HG03060 (cell line): ENCODE measurements around the gene KRT7.
"Not testable (repeated sequence)": the region's sequence is repeated elsewhere in the genome, so short reads cannot be mapped to it uniquely, and the experiment has no call there.

Source experiments
- ATAC-seq: cut with Tn5 transposase; IDR thresholded peaks from one replicate; pipeline ENCODE4 v1.9.1; 2021; ENCODE audit warnings: low read depth, moderate number of reproducible peaks; ENCODE audit not compliant: unreplicated experiment

The KRT7 gene

GRCh38 chr12:52228366-52228765, 4.7 kb upstream of the KRT7 start:
- ATAC-seq = no peak

DNA sequence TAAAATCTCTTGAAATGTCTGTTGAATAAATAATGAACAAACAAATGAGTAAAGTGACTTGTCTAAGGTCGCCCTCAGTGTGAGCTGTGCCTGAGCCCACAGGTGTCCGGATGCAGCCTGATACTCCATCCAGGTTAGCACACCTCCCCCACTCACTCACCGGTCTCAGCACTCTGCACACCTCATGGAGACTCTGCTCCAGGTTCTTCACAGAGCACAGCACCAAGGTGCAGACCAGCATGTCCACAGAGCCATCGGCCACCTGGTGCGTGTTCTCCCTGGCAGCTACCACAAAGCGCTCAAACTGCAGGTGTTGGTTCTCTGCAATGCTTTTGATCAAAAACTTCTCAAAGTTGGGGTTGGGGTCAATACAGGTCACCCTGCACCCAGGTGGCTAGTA, 4.1 kb upstream of the KRT7 start:
- no peak for ATAC-seq

GRCh38 chr12:52229836-52230343, 3.2 kb upstream of the KRT7 start:
- ATAC-seq = no peak

DNA sequence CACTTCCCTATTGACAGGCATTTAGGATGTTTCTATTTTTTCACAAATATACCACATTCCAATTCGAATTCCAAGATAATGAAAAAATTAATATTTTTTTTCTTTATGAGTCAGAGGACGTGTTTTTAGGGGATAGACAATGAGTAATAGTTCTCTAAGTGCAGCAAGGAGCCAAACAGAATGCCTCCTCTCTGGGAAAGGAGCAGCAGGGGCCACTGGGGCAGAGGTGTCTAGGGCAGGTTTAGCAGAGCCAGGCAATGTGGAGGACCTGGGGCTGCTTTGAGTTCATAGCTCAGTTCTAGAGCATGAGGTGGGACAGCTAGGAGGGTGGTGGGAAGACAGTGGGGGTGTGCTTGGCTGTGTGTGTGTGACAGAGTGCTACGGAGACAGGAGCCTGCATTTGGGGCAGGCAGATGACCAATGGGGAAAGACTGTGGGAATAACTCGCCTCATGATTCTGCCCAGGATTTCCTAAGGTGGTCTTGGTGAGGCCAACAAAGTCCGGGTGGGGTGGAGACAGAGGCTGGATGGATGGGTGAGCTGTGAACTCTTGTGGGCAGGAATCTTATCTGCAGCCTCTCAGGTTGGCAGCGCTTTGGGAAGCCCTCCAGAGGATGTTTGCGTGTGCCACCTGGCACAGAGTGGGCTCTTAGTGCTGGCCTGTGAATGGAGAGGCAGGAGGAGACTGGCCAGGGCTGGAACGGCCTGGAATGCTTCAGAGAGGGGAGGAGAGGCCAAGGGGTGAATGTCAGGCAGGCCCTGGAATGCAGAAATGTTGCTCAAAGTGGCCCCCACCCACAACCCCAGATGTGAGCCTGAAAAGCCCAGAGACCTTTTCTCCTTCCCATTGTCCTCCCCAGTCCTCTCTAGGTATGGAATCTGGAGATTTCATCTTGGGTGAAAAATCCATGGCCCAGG, 2.4 kb upstream of the KRT7 start:
- ATAC-seq = no peak

GRCh38 chr12:52231305-52232202, 1.5 kb upstream of the KRT7 start:
- no peak for ATAC-seq

GRCh38 chr12:52232203-52232673, 805 bp upstream of the KRT7 start:
- ATAC-seq = no peak

- ATAC-seq = no peak
Measured at GRCh38 chr12:52233462-52234207, 592 bp downstream of the KRT7 start.

DNA sequence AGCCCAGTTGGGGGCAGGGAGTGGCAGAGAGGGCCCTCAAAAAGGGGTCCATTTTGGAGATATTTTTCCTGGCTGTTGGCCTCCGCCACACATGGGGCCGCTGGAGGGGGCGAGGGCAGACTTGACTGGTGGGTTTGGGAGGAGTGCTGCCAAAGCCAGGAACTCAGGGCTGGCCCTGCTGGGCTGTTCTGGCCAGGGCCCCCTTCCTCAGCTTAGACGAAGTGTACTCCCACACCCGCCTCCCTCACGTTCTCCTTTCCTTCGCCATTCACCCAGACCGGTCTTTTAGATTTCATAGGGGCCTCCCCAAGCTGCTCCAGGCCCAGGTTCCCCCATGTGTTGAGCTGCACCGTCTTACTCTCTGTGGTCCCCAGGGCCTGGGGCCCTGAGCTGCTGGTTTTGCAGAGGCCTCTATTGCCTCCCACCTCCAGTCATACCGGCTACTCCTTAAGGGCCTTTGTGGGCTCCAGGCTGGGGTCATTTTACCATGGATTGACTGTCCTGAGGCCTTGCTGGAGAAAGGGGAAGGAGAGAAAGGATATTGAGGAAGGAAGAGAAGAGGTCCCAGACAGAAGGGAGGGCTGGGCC, 1.3 kb downstream of the KRT7 start:
- ATAC-seq = no peak

DNA sequence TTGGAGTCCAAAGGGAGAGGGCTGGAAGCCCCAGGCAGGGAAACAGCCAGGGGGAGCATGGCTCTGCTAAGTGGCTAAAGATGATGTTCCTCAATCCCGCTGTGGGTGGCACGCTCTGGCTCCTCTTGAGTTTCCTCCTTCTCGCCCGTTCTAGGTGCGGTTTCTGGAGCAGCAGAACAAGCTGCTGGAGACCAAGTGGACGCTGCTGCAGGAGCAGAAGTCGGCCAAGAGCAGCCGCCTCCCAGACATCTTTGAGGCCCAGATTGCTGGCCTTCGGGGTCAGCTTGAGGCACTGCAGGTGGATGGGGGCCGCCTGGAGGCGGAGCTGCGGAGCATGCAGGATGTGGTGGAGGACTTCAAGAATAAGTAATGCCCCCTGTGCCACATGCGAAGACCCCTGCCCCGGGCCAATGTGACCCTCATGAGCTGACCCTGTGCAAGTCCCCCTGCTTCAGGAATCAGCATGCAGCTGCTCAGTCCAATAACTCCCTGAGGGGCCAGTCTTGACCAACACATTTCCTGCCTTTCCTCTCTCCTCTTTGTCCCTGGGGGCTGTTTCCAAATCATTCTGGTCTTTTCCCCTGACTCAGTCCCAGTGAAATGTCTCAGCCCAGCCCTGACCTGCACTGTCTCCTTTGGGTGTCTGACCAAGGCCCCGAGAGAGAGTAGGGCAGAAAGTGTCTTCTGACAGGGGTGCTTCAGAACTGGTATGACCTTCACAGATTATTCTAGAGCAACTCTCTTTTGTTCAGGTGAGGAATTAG, 2.1 kb downstream of the KRT7 start:
- no peak for ATAC-seq

GRCh38 chr12:52235822-52236361, 2.8 kb downstream of the KRT7 start:
- no peak for ATAC-seq

DNA sequence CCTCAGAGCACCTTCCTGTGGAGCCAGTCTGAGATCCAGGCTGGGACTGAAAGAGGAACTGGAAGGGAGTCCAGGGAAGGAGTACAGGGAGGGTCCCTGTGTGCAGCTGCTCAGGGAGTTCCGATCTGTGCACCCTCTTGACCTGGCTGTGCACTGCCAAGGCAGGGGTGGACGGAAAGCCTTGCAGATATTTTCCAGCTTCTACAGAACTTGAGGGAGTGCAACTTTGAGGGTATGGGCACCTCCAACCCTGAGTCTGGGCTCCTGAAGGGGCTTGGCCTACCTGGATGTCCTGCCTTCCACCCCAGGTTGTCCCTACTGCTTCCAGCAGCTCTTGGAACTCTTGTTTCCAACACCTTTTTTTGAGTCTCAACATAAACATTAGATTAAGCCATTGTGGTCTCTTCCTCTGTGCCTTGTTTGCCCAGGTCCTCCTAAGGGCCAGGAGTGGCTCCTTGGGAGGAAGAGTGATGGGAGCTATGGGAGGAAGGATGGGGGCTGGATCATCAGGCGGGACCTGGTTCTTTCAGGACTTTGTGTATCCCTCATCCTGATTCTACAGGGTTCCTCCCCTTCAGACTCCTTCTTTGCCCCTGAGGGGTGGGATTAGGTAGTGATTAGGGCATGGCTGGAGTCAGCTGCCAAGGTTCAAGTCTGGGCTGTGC, 3.5 kb downstream of the KRT7 start:
- ATAC-seq = no peak

- ATAC-seq = no peak
Measured at GRCh38 chr12:52238207-52238840, 5.3 kb downstream of the KRT7 start.

DNA sequence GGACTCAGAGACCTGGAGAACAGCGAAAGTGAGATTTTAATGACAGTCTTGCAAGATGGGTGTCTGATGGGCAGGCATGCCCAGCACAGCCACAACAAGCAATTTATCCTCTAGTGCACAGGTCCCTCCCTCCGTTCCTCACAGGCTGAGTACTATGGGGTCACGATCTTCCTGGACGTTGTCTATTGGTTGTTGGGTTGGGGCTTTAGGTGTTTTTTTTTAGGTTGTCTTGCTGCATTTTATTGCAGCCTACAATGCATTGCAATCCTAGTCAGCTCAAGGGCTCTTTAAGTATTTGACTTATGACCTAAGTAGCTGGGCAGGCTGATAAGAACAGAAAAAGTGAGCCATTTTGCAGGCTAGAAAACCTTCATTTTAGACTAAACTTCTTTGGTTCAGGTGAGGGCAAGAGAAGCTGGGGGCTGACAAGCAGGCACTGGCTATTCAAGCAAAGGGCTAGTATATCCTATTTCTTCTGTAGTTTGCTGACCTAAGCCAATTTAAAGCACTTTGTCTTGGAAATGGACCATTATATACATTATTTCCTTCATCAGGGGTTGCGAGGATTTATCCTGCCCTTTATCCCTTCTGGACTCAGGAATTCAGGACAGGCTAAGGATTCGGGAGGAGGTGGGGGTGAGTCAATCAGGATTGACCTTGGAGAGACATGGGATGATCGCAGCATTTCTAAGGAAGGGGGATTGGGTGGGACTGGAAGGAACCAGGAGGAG, 6.0 kb downstream of the KRT7 start:
- no peak for ATAC-seq

GRCh38 chr12:52239767-52240166, 6.7 kb downstream of the KRT7 start:
- ATAC-seq = no peak

- ATAC-seq = not testable (repeated sequence)
Measured at GRCh38 chr12:52240247-52240646, 7.2 kb downstream of the KRT7 start.

DNA sequence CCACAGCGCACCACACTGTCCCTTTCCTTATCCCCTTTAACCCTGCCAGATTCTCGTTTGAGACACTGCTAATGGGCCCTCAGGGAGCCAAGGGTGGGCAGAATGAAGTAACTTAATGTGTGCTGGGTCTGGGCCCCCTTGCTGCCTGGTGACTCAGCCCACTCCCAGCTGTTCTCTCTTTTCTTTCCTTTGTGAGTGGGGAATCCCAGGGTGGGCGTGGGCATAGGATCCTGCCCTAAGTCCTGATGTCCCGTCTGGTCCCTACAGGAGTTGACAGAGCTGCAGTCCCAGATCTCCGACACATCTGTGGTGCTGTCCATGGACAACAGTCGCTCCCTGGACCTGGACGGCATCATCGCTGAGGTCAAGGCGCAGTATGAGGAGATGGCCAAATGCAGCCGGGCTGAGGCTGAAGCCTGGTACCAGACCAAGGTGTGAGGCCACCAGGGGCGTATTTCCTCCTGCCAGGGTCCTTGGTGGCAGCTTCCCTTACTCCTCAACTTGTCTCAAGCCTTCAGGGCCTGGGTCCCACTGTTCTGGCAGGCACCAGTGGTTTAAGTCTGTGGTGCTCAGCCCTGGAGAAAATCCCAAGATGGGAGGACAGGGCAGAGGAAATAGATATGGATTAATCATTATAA, 8.3 kb downstream of the KRT7 start:
- ATAC-seq = no peak
